Hepatocyte (in vitro differentiated cells): Measurements from ENCODE around the gene DAPP1.

ENCODE experiments used
- EZH2phosphoT487 ChIP-seq: fragments of 200-600 bp; sonication (generic); IDR thresholded peaks from one replicate; pipeline ENCODE4 v1.6.1; 2018; ENCODE audit warnings: antibody characterized with exemption, mild to moderate bottlenecking, low read depth, moderate library complexity; ENCODE audit not compliant: unreplicated experiment, severe bottlenecking
- TF ChIP-seq, protein P1 (sequence below): fragments of 200-600 bp; sonication (generic); IDR thresholded peaks from 2 replicates; pipeline ENCODE4 v1.5.1; 2016; ENCODE audit warnings: antibody characterized with exemption, mild to moderate bottlenecking; ENCODE audit not compliant: poor library complexity

DNA sequence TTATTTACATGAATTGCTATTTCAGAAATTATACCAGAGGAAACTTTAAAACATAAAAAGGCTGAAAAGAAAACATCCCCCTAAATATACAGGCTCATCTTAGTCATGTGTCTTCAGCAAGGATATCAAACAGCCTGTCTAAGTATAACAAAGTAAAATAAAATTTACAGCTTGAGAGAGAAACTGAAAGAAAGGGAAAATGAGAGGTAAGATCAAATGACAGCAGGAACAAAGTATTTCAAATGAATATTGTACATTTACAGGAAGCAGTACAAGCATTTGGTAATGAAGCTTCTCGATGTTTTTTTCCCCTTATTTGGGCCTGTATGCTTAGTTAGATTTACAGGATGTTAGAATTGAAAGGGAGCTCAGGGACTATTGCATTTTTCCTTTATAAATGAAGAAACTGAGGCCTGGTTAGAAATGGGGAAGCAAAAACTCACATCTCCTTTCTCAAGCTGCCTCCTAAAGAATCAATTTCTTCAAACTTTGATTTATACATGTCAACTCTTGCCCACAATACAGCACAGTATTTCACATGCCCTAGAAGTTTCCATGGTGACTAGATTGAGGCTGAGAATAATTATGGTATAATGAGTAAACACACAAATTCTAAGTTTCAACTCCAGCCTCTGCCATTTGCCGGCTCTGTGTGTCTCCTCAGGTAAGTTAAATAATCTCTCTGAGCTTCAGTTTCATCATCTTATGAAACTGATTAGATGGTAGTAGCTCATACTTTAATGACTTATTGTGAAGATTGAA is 29.3 kb downstream of the DAPP1 start:
- TF ChIP-seq, protein P1, sequence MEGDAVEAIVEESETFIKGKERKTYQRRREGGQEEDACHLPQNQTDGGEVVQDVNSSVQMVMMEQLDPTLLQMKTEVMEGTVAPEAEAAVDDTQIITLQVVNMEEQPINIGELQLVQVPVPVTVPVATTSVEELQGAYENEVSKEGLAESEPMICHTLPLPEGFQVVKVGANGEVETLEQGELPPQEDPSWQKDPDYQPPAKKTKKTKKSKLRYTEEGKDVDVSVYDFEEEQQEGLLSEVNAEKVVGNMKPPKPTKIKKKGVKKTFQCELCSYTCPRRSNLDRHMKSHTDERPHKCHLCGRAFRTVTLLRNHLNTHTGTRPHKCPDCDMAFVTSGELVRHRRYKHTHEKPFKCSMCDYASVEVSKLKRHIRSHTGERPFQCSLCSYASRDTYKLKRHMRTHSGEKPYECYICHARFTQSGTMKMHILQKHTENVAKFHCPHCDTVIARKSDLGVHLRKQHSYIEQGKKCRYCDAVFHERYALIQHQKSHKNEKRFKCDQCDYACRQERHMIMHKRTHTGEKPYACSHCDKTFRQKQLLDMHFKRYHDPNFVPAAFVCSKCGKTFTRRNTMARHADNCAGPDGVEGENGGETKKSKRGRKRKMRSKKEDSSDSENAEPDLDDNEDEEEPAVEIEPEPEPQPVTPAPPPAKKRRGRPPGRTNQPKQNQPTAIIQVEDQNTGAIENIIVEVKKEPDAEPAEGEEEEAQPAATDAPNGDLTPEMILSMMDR, result no peak
- no peak for TF ChIP-seq EZH2phosphoT487
